Fibroblast of lung (primary cell): ENCODE results near the gene GLIS1.

Source experiments
- EZH2 ChIP-seq: IDR thresholded peaks from 2 replicates; pipeline ENCODE4 v1.5.1; 2012; ENCODE audit warnings: low read length, control low read depth, mild to moderate bottlenecking; ENCODE audit errors: missing control alignments
- TF ChIP-seq, protein P1 (sequence below), 2 donors: IDR thresholded peaks in 1 of 2; conservative IDR thresholded peaks in 1 of 2; 1 replicate in 1 of 2; 2 replicates in 1 of 2; pipeline ENCODE4 v1.5.1; 2011 to 2012; ENCODE audit warnings: low read length in 2 of 2, control low read depth in 1 of 2, inconsistent platforms in 1 of 2, low read depth in 1 of 2, mild to moderate bottlenecking in 1 of 2

DNA sequence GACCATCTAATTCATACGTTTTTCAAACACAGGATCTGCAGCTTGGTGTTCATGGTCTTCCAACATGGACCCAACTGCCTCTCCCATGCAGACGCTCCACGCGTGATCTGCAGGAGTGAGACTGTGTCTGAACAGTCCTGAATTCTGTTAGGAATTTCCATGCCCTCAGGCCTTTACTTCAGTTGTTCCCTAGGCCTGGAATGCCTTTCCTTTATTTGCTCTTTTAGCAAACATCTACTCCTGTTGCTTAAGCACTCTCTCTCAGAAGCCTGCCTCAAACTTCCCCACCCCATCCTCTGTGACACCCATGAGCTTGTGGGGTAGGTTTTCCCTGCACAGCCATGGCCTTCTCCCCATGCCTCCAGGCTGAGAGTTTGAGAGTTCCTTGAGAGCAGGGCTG, 206.1 kb downstream of the GLIS1 start:
- TF ChIP-seq, protein P1, sequence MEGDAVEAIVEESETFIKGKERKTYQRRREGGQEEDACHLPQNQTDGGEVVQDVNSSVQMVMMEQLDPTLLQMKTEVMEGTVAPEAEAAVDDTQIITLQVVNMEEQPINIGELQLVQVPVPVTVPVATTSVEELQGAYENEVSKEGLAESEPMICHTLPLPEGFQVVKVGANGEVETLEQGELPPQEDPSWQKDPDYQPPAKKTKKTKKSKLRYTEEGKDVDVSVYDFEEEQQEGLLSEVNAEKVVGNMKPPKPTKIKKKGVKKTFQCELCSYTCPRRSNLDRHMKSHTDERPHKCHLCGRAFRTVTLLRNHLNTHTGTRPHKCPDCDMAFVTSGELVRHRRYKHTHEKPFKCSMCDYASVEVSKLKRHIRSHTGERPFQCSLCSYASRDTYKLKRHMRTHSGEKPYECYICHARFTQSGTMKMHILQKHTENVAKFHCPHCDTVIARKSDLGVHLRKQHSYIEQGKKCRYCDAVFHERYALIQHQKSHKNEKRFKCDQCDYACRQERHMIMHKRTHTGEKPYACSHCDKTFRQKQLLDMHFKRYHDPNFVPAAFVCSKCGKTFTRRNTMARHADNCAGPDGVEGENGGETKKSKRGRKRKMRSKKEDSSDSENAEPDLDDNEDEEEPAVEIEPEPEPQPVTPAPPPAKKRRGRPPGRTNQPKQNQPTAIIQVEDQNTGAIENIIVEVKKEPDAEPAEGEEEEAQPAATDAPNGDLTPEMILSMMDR (conservative IDR thresholded peaks at IDR 0.05 in 1 of 2, IDR thresholded peaks at IDR 0.05 in 1 of 2; ENCODE audit: low read depth in 1 of 2, low read length in 2 of 2): no peak
- no peak for TF ChIP-seq EZH2
